GM12878 (cell line): ENCODE results near the gene SEPHS1. TPM values are rescaled to one million over a fixed set of nuclear protein-coding genes. Genes with fewer than 3 reads are reported as not detected.

Experiments
- ATAC-seq: fragments of 200-7000 bp; cut with Tn5 transposase; 3 replicates; pipeline ENCODE4 v1.9.1; 2020; ENCODE audit warnings: mild to moderate bottlenecking, moderate library complexity
- BruUV-seq: library from RNA; stranded (reverse); fragments of 400-500 nt; replicated peaks from 2 replicates; lab custom pipeline; 2021; lab: Mats Ljungman, UMichigan
- CTCF ChIA-PET: fragments of 300-600 bp; sonication (Branson Sonifier 250); formaldehyde crosslinking; extraction: SDS; loops from one replicate; lab custom pipeline; 2021; ENCODE audit warnings: inconsistent platforms; lab: Yijun Ruan, JAX
- POLR2A ChIA-PET: fragments of 350-600 bp; formaldehyde crosslinking; extraction: SDS; loops from one replicate; lab custom pipeline; 2021; ENCODE audit warnings: inconsistent platforms; lab: Charles Lee
- RAD21 ChIA-PET: fragments of 300-600 bp; sonication (Branson Sonifier 250); formaldehyde crosslinking; loops from one replicate; lab custom pipeline; 2023; ENCODE audit warnings: antibody characterized with exemption; ENCODE audit not compliant: unreplicated experiment; lab: Charles Lee
- SMC1A ChIA-PET: fragments of 300-600 bp; sonication (Branson Sonifier 250); formaldehyde crosslinking; loops from one replicate; lab custom pipeline; 2023; ENCODE audit not compliant: unreplicated experiment, uncharacterized antibody; lab: Charles Lee
- DNase-seq: peaks from one replicate; pipeline ENCODE4 v3.0.0-alpha.2; 2011; ENCODE audit warnings: low read depth, low spot score
- FAIRE-seq: peaks from 3 replicates; lab custom pipeline; 2011; peaks lifted over from hg19 to GRCh38; lab: Jason Lieb, UNC
- H2AFZ ChIP-seq: 2 replicates; pipeline ENCODE4 v1.6.0; 2011; ENCODE audit warnings: low read depth, low read length, control low read depth; ENCODE audit not compliant: control insufficient read depth
- H3K27ac ChIP-seq: 2 replicates; pipeline ENCODE4 v1.5.1; 2011; ENCODE audit warnings: control low read depth; ENCODE audit not compliant: control insufficient read depth, insufficient read depth
- H3K27me3 ChIP-seq, 2 experiments: replicated peaks in 1 of 2; 2 replicates each; pipeline versions ENCODE4 v1.6.0 to v1.6.1; 2011; ENCODE audit warnings: low read length in 1 of 2; ENCODE audit not compliant: control insufficient read depth in 2 of 2, insufficient read depth in 2 of 2
- H3K36me3 ChIP-seq, 2 experiments: 2 replicates each; pipeline ENCODE4 v1.5.1; 2011; ENCODE audit warnings: low read length in 1 of 2; ENCODE audit not compliant: control insufficient read depth in 2 of 2, insufficient read depth in 2 of 2
- H3K4me1 ChIP-seq: 2 replicates; pipeline ENCODE4 v1.6.1; 2011; ENCODE audit warnings: mild to moderate bottlenecking, low read length, moderate library complexity, mixed read lengths; ENCODE audit not compliant: control insufficient read depth, insufficient read depth
- H3K4me2 ChIP-seq: 2 replicates; pipeline ENCODE4 v1.6.0; 2011; ENCODE audit warnings: control low read depth; ENCODE audit not compliant: control insufficient read depth, insufficient read depth
- H3K4me3 ChIP-seq: fragments of 200-600 bp; sonication (generic); 2 replicates; pipeline ENCODE4 v1.5.1; 2016
- H3K79me2 ChIP-seq: 2 replicates; pipeline ENCODE4 v1.6.0; 2011; ENCODE audit warnings: low read length; ENCODE audit not compliant: control insufficient read depth, insufficient read depth
- H3K9ac ChIP-seq: 2 replicates; pipeline ENCODE4 v1.8.0; 2011; ENCODE audit warnings: low read length, control low read depth, mixed read lengths; ENCODE audit not compliant: control insufficient read depth, insufficient read depth
- H3K9me3 ChIP-seq: replicated peaks from 3 replicates; pipeline ENCODE4 v1.5.1; 2011; ENCODE audit warnings: mild to moderate bottlenecking, low read length; ENCODE audit not compliant: control insufficient read depth, insufficient read depth
- H4K20me1 ChIP-seq: 2 replicates; pipeline ENCODE4 v1.6.0; 2011; ENCODE audit not compliant: control insufficient read depth, insufficient read depth
- CEBPB ChIP-seq, 2 experiments: fragments of 150-350 bp in 1 of 2; IDR thresholded peaks; 2 replicates each; pipeline ENCODE4 v1.6.1; 2012 to 2014; ENCODE audit warnings: low read depth in 2 of 2, low read length in 2 of 2, borderline replicate concordance in 1 of 2, inconsistent platforms in 1 of 2
- E4F1 ChIP-seq: fragments of 450-650 bp; IDR thresholded peaks from 2 replicates; pipeline ENCODE4 v1.6.1; 2018; ENCODE audit warnings: borderline replicate concordance, mild to moderate bottlenecking; ENCODE audit not compliant: partially characterized antibody
- EED ChIP-seq: sonication (generic); IDR thresholded peaks from 2 replicates; pipeline ENCODE4 v1.6.1; 2016; ENCODE audit warnings: antibody characterized with exemption, low read depth
- EP300 ChIP-seq, 2 experiments: fragments of 150-350 bp in 1 of 2; IDR thresholded peaks; 2 replicates each; pipeline ENCODE4 v1.6.1; 2011 to 2012; ENCODE audit warnings: low read depth in 2 of 2, low read length in 2 of 2, borderline replicate concordance in 1 of 2, improper control_type of control experiment in 1 of 2, inconsistent platforms in 1 of 2; ENCODE audit not compliant: control insufficient read depth in 1 of 2
- ETV6 ChIP-seq, 2 experiments: fragments of 450-650 bp in 1 of 2; IDR thresholded peaks in 1 of 2; conservative IDR thresholded peaks in 1 of 2; 2 replicates each; pipeline ENCODE4 v1.6.1; 2014; ENCODE audit warnings: antibody characterized with exemption in 1 of 2, borderline replicate concordance in 1 of 2, low read depth in 1 of 2, mild to moderate bottlenecking in 1 of 2, moderate library complexity in 1 of 2
- HCFC1 ChIP-seq: fragments of 150-350 bp; IDR thresholded peaks from 2 replicates; pipeline ENCODE4 v1.6.1; 2014; ENCODE audit warnings: low read length
- NR2F1 ChIP-seq: fragments of 450-650 bp; conservative IDR thresholded peaks from 2 replicates; pipeline ENCODE4 v1.6.1; 2017; ENCODE audit warnings: mild to moderate bottlenecking
- RELB ChIP-seq: fragments of 450-650 bp; IDR thresholded peaks from 2 replicates; pipeline ENCODE4 v1.6.1; 2017; ENCODE audit warnings: low read depth, mild to moderate bottlenecking, moderate library complexity
- SP1 ChIP-seq: IDR thresholded peaks from one replicate; pipeline ENCODE4 v1.6.1; 2011; ENCODE audit warnings: low read depth, low read length
- TARDBP ChIP-seq: IDR thresholded peaks from 2 replicates; pipeline ENCODE4 v1.6.1; 2016; ENCODE audit warnings: borderline replicate concordance
- ZBTB40 ChIP-seq: fragments of 450-650 bp; IDR thresholded peaks from 2 replicates; pipeline ENCODE4 v1.6.1; 2016; ENCODE audit warnings: mild to moderate bottlenecking, moderate library complexity, borderline replicate concordance
- ZSCAN29 ChIP-seq: fragments of 450-650 bp; IDR thresholded peaks from 2 replicates; pipeline ENCODE4 v1.6.1; 2017; ENCODE audit warnings: mild to moderate bottlenecking, moderate library complexity
- ZZZ3 ChIP-seq: IDR thresholded peaks from 2 replicates; pipeline ENCODE4 v1.6.1; 2011; ENCODE audit warnings: low read depth; ENCODE audit not compliant: control insufficient read depth, insufficient read length
- WGBS: methylation state at CpG from one replicate; pipeline ENCODE4 v1.1.6; 2016; ENCODE audit warnings: low lambda C conversion rate; ENCODE audit not compliant: insufficient replicate concordance, insufficient coverage; ENCODE audit errors: missing lambda C conversion rate; 5-methylcytosine and 5-hydroxymethylcytosine counted together
- in situ Hi-C: fragments of 300-500 bp; cut with MboI; formaldehyde crosslinking; loops from 9 replicates; pipeline ENCODE4 v1.14.3; 2018; ENCODE audit warnings: mixed read lengths
- intact Hi-C: fragments of 100-400 bp; cut with micrococcal nuclease; formaldehyde crosslinking; loops from one replicate; pipeline ENCODE4 v1.14.2; 2022; ENCODE audit not compliant: unreplicated experiment
- polyA plus RNA-seq, 11 experiments: library from polyadenylated mRNA; depleted of rRNA in 4 of 11; unstranded in 6 of 11; stranded (reverse) in 5 of 11; fragments of >200 nt; fragmentation: Nextera tagmentation in 4 of 11; fragmentation: Illumina TruSeq in 1 of 11; extraction: Ambion mirVana in 4 of 11; extraction: Trizol in 1 of 11; gene quantifications; 1 replicate in 1 of 11; 2 replicates in 10 of 11; pipeline versions ENCODE4 v1.2.1 to v1.2.3, GENCODE V29; 2011 to 2016; ENCODE audit warnings: inconsistent platforms in 2 of 11, missing spikeins in 2 of 11, low read depth in 1 of 11
- total RNA-seq, 4 experiments: library from RNA; depleted of rRNA in 3 of 4; stranded (reverse); fragments of >200 nt in 3 of 4; fragmentation: Illumina TruSeq in 1 of 4; extraction: Trizol in 1 of 4; gene quantifications; 2 replicates each; pipeline versions ENCODE4 v1.2.1 to v1.2.3, GENCODE V29; 2013 to 2021

The SEPHS1 gene
- total and polyA plus RNA-seq, 10 of the 15 experiments (the other 5 are each of a cell fraction or from before 2014, with no cell fraction given): 14.7 to 85.4 (median 48.5) TPM

GRCh38 chr10:13309792-13310191, 38.3 kb downstream of the SEPHS1 start:
- 13% methylated on average over 2 of the region's 2 CpGs for WGBS
- intact Hi-C loops: no loop called here
- no peak for TF ChIP-seq HCFC1
- no peak for TF ChIP-seq SP1
- TF ChIP-seq NR2F1: no peak
- no peak for TF ChIP-seq ZBTB40
- no peak for TF ChIP-seq EED
- TF ChIP-seq ZSCAN29: no peak
- no peak for TF ChIP-seq E4F1
- no peak for TF ChIP-seq TARDBP
- TF ChIP-seq ETV6 (conservative IDR thresholded peaks at IDR 0.05 in 1 of 2, IDR thresholded peaks at IDR 0.05 in 1 of 2; ENCODE audit: borderline replicate concordance in 1 of 2, low read depth in 1 of 2): no peak
- no peak for TF ChIP-seq RELB
- no peak for TF ChIP-seq CEBPB (IDR thresholded peaks at IDR 0.05; ENCODE audit: borderline replicate concordance in 1 of 2, low read depth in 2 of 2, low read length in 2 of 2)
- TF ChIP-seq ZZZ3: no peak
- TF ChIP-seq EP300 (IDR thresholded peaks at IDR 0.05; ENCODE audit: borderline replicate concordance in 1 of 2, control insufficient read depth in 1 of 2, low read depth in 2 of 2, low read length in 2 of 2): no peak

More at GRCh38 chr10:13309792-13310191, 38.3 kb downstream of the SEPHS1 start:
- no peak for ATAC-seq
- H3K4me3 ChIP-seq: no peak overlapping the region
- DNase-seq: no peak
- H3K27me3 ChIP-seq: no peaks in the 10 kb centered on the region
- ChIA-PET RAD21 (no interaction called here), SMC1A (no interaction called here), POLR2A (no interaction called here), CTCF (no interaction called here)
- no peaks in the 10 kb centered on the region for H3K36me3 ChIP-seq
- in situ Hi-C loops: no loop called here
- no peak overlapping the region for H2AFZ ChIP-seq
- no TSS peak for BruUV-seq
- H3K4me2 ChIP-seq: no peak overlapping the region
- no peaks in the 10 kb centered on the region for H3K9me3 ChIP-seq
- no peaks in the 10 kb centered on the region for H3K79me2 ChIP-seq
- no peak for FAIRE-seq
- no peak overlapping the region for H3K27ac ChIP-seq
- no peaks in the 10 kb centered on the region for H4K20me1 ChIP-seq
- H3K9ac ChIP-seq: no peak overlapping the region
- H3K4me1 ChIP-seq: no peaks in the 10 kb centered on the region
